Ovary (tissue), 3 donors: ENCODE results near the gene SIRT2.

ENCODE experiments used
- CTCF ChIP-seq, 3 donors: fragments of 450-650 bp in 2 of 3; fragments of 200-600 bp in 1 of 3; IDR thresholded peaks; one replicate each; pipeline versions ENCODE4 v1.5.1 to v1.8.0; 2016 to 2022; ENCODE audit warnings: antibody characterized with exemption in 3 of 3, mild to moderate bottlenecking in 1 of 3
- EP300 ChIP-seq: sonication (generic); formaldehyde crosslinking; IDR thresholded peaks from one replicate; pipeline ENCODE4 v1.6.1; 2017; ENCODE audit warnings: antibody characterized with exemption
- POLR2A ChIP-seq: fragments of 450-650 bp; IDR thresholded peaks from one replicate; pipeline ENCODE4 v1.6.1; 2017; ENCODE audit warnings: antibody characterized with exemption, mild to moderate bottlenecking, moderate library complexity
- donor health status: DM: no; HTN: no; CAD: no.

DNA sequence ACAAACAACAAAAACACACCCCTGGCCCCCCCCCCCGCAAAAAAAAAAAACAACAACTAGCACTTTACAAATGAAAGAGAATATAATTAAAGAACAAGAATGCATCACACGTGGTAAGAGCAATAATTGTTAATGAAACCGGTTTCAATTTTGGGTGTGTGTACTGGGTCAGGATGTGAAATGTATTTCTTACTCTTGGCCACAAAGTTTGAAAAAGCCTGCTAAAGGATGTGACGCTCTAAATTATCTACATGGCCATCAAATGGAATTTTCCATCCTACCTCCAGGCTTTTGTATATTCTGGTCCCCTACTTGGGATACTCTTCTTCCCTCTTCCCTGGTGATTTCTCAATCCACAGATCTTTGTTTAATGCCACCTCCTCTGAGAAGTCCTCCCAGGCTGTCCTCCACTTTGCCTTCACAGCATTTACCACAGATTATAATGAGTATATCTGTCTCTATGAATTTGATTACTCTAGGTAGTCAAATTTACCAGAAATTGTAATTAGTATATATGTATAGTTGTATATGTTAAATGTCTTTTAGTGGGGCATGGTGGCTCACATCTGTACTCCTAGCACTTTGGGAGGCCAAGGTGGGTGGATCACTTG lies 29.1 kb upstream of the SIRT2 start:
- TF ChIP-seq CTCF (IDR thresholded peaks at IDR 0.05) (no peak), POLR2A (no peak), EP300 (no peak)
